WTC11 (cell line): ENCODE measurements around the gene ANKRD11.

Source experiments
- CREB1 ChIP-seq: sonication (generic); formaldehyde crosslinking; IDR thresholded peaks from 2 replicates; pipeline ENCODE4 v1.8.0; 2023; ENCODE audit warnings: mild to moderate bottlenecking, missing genetic modification reagents
- CREM ChIP-seq: sonication (generic); formaldehyde crosslinking; IDR thresholded peaks from 2 replicates; pipeline ENCODE4 v1.8.1; 2022; ENCODE audit warnings: mild to moderate bottlenecking, missing genetic modification reagents, moderate library complexity
- CTCF ChIP-seq: fragments of 200-600 bp; IDR thresholded peaks from 2 replicates; pipeline ENCODE4 v1.8.0; 2022; ENCODE audit warnings: antibody characterized with exemption
- ESRRA ChIP-seq: sonication (generic); formaldehyde crosslinking; IDR thresholded peaks from 2 replicates; pipeline ENCODE4 v1.8.1; 2022; ENCODE audit warnings: mild to moderate bottlenecking, missing genetic modification reagents, borderline replicate concordance
- FOXK1 ChIP-seq: sonication (generic); formaldehyde crosslinking; IDR thresholded peaks from 2 replicates; pipeline ENCODE4 v1.8.0; 2022; ENCODE audit warnings: mild to moderate bottlenecking, moderate library complexity, missing genetic modification reagents
- JUN ChIP-seq: sonication (generic); formaldehyde crosslinking; IDR thresholded peaks from 2 replicates; pipeline ENCODE4 v1.8.0; 2023; ENCODE audit warnings: mild to moderate bottlenecking, missing genetic modification reagents
- NFYB ChIP-seq: sonication (generic); formaldehyde crosslinking; conservative IDR thresholded peaks from 2 replicates; pipeline ENCODE4 v1.8.0; 2022; ENCODE audit warnings: low read depth, missing genetic modification reagents
- NR1H2 ChIP-seq: sonication (generic); formaldehyde crosslinking; IDR thresholded peaks from 2 replicates; pipeline ENCODE4 v1.9.0; 2021; ENCODE audit warnings: mild to moderate bottlenecking, moderate library complexity, missing genetic modification reagents
- NR3C1 ChIP-seq: sonication (generic); formaldehyde crosslinking; conservative IDR thresholded peaks from 2 replicates; pipeline ENCODE4 v1.8.1; 2023; ENCODE audit warnings: low read depth, mild to moderate bottlenecking, missing genetic modification reagents
- PRDM15 ChIP-seq: sonication (generic); formaldehyde crosslinking; IDR thresholded peaks from 2 replicates; pipeline ENCODE4 v1.8.0; 2022; ENCODE audit warnings: missing genetic modification reagents
- RELA ChIP-seq: sonication (generic); formaldehyde crosslinking; IDR thresholded peaks from 2 replicates; pipeline ENCODE4 v1.8.1; 2022; ENCODE audit warnings: missing genetic modification reagents, mild to moderate bottlenecking, borderline replicate concordance
- TF ChIP-seq, protein P1 (sequence below): sonication (generic); formaldehyde crosslinking; IDR thresholded peaks from 2 replicates; pipeline ENCODE4 v1.8.1; 2023; ENCODE audit warnings: mild to moderate bottlenecking, moderate library complexity, missing genetic modification reagents

DNA sequence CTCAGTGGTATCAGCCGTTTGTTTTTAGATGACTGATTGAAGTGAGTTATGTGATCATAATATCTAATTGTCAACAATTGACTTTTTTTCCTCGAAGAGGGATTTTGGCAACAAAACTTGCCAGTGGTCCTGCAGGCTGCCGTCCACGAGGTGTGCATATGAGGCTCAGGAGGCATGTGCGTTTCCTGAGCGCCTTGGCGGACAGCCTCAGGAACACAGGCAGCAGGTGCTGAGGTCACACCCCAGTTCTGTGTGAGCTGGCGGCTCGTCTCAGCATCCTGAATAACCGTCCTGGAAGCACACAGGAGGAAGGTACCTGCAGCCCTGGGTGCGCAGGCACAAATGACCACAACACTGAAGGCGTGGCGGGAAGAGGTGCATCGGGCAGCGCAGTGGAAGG is 29.5 kb upstream of the ANKRD11 start:
- TF ChIP-seq CREM (CRISPR knock-in tag) (no peak), JUN (CRISPR knock-in tag) (no peak), ESRRA (no peak), FOXK1 (CRISPR knock-in tag) (no peak), CTCF (no peak), RELA (CRISPR knock-in tag) (no peak), NR1H2 (CRISPR knock-in tag) (no peak), CREB1 (CRISPR knock-in tag) (no peak), NR3C1 (no peak), PRDM15 (CRISPR knock-in tag) (no peak), NFYB (no peak)
- TF ChIP-seq, protein P1, sequence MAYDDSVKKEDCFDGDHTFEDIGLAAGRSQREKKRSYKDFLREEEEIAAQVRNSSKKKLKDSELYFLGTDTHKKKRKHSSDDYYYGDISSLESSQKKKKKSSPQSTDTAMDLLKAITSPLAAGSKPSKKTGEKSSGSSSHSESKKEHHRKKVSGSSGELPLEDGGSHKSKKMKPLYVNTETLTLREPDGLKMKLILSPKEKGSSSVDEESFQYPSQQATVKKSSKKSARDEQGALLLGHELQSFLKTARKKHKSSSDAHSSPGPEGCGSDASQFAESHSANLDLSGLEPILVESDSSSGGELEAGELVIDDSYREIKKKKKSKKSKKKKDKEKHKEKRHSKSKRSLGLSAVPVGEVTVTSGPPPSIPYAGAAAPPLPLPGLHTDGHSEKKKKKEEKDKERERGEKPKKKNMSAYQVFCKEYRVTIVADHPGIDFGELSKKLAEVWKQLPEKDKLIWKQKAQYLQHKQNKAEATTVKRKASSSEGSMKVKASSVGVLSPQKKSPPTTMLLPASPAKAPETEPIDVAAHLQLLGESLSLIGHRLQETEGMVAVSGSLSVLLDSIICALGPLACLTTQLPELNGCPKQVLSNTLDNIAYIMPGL (CRISPR knock-in tag) = no peak
